Measurements from ENCODE around the gene ATG2B.

- no peak for TF ChIP-seq POLR2A (IDR thresholded peaks at IDR 0.05)
- TF ChIP-seq, protein P1, sequence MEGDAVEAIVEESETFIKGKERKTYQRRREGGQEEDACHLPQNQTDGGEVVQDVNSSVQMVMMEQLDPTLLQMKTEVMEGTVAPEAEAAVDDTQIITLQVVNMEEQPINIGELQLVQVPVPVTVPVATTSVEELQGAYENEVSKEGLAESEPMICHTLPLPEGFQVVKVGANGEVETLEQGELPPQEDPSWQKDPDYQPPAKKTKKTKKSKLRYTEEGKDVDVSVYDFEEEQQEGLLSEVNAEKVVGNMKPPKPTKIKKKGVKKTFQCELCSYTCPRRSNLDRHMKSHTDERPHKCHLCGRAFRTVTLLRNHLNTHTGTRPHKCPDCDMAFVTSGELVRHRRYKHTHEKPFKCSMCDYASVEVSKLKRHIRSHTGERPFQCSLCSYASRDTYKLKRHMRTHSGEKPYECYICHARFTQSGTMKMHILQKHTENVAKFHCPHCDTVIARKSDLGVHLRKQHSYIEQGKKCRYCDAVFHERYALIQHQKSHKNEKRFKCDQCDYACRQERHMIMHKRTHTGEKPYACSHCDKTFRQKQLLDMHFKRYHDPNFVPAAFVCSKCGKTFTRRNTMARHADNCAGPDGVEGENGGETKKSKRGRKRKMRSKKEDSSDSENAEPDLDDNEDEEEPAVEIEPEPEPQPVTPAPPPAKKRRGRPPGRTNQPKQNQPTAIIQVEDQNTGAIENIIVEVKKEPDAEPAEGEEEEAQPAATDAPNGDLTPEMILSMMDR (IDR thresholded peaks at IDR 0.05), result no peak
Measured at GRCh38 chr14:96252999-96253539, 110.1 kb downstream of the ATG2B start.

Data from prostate gland (tissue), 2 donors.